ENCODE data around the gene ETV6.

ETV6 gene

DNA sequence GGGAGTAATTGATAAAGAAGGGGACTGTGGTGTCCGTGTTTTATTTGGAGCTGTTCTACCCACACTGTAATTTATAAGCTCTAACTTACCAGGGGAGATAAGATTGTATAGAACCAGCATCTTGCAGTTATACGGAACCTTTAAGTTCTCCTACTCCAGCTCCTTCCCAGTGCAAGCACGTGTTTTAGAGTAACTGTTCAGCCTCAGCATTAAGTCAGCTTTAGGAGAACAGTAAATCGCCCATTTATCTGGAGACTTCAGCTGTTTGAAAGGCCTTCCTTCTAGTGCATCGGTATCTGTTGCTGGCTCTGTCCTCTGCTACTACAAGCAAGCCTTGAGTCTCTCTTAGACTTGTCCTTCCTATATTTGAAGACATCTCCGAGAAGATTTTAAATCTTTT is 95.6 kb downstream of the ETV6 start:
- no peak for DNase-seq

DNA sequence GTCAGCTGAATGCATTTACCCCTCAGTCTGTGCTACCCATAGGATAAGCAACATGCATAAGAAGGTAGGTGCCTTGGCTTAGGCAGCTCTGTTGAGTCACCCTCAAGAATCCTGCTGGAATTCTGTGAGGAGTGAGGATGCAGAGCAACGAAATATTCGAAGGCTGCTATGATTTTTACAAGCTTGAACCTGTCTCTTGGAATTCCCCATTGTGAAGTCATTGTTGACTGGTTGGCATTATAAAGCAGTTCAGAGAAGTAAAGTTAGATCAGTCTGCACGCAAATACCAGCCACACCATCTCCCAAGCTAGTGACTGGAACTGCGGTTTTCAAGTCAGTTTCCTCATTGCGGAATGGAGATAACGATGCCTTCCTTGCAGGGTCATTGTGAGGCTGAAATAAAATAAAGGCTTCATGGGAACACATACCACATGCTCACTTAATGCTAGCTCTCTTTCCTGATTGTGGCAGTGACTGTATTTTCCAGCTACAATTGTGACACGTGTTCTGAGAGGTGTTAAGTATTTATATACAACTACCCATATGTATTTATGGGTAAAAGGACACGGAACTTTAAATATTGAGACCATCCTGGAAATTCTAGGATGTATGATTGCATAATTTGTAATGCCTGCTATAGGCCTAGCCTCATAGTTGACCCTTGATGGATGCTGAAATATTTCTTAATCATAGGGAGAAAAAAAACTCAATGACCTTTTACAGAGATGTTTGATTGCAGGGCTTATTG is 96.7 kb downstream of the ETV6 start:
- no peak for DNase-seq

DNA sequence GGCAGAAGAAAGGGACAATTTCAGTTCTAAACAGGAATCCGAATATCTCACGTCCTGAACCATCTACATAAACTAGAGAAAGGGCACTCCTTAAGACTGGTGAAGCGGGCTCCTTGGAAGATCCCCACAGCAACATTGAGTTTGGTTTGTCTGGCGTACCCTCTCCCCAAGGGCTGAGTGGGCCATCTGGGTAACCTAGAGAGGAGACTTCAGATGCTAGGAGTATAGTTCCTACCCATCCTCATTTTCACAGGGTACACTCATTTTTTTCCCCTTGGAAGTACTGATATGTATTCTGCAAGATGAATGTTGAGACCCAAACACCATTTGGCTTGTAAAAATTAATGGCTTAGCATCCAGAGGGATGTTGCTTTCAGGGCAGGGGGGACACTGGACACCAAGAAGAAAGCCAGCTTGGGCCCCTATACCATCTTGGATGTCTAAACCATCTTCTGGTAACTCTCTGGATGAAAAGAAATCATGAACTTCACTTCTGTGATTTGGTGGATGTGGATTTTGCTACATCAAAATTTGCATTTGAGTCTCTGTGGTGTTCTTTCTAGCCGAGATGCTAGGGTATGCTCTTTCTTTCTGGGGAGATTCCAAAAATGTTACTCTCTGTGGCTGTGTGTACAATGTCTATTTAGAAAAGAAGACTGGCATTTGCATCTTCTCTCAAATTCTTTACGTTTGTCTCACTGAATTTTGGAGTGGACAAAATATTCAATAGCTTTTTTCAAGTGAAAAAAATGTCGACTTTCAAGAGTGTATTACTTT is 97.7 kb downstream of the ETV6 start:
- DNase-seq = no peak

GRCh38 chr12:11747969-11748368 is 98.5 kb downstream of the ETV6 start:
- DNase-seq = no peak

GRCh38 chr12:11748903-11749302 is 99.4 kb downstream of the ETV6 start:
- DNase-seq = no peak

GRCh38 chr12:11749943-11750690 is 100.6 kb downstream of the ETV6 start:
- no peak for DNase-seq

DNA sequence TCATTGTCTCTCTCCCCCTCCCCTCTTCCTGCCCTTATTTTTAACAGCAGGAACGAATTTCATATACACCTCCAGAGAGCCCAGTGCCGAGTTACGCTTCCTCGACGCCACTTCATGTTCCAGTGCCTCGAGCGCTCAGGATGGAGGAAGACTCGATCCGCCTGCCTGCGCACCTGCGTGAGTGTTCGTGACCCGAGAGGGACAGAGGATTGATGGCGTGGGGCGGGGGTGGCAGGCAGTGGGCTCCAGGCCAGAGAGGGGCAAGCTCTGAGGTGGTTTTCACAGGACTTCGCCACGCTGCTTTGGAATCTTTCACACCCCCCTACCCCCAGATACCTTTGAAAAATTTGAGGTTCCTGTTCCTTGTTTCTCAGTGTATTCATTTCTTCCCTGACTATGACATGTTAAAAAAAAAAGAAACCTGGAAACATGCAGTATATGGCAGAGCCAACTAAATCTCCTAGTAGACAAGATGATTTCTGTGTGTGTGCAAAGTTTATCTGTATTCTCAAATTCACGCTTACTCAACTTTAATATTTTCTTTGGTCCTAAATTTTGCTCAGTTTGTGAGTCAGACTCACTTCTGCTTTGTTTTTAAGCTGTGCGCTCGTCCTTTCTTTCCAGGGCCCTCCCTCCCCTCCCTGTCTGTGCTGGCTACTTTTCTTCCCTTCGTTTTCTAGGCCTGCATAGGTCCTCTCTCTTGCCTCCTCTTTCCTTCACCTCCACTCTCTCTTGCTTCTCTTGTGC is 103.1 kb downstream of the ETV6 start:
- DNase-seq = no peak

DNA sequence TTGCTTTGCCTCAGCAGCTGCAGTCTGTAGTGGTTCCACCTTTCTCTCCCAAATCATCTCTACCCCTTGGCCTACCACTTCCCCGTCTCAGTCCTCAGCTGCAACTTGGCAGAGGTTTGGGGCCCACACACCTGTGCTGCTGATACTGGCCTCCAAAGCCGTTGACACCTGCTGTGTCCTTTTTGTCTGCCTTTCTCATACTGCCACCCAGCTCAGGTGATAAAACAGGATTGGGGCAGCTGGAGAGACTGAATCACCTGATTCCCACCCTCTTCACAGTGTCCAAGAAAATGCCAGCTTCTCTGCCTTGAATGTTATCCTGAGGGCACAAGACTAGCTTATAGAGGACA is 103.7 kb downstream of the ETV6 start:
- DNase-seq = no peak

GRCh38 chr12:11753826-11754225 is 104.4 kb downstream of the ETV6 start:
- no peak for DNase-seq

DNA sequence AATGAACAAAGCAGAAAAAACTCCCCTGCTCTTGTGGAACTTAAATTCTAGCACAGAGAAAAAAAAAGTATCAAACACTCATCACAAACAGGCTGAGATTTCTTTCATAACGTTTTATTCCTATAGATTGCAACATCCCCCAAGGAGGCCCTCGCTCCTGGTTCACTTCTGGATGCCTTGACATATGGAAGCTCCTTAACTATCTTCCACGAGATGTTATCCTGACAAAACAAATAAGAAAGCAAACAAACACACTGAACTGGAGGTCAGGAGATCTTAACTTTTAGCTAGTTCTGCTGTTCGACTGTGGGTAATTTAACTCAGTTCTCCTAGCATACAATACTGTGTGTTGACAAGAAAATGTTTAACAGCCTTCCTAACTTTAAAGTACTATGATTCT is 104.8 kb downstream of the ETV6 start:
- DNase-seq = no peak

- no peak for DNase-seq
Measured at GRCh38 chr12:11755302-11755930, 105.9 kb downstream of the ETV6 start.

DNA sequence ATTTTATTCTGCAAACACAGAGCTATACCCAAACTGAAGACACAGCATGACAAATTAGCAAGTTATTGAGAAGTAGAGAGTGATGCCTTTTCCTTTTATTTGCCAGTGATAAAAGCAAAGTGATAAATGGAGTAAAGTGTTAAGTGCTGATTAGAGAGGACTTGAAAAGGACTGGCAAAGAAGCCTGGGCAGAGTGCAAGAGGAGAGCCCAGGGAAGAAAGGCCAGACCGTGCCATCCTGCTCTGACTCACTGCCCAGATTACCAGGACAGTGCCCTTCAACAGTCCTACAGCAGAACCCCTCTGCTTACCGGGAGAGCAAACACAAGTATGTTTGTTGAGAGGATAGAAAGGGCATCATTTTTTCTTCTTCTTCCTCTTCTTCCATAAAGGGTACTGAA is 106.5 kb downstream of the ETV6 start:
- DNase-seq = no peak

DNA sequence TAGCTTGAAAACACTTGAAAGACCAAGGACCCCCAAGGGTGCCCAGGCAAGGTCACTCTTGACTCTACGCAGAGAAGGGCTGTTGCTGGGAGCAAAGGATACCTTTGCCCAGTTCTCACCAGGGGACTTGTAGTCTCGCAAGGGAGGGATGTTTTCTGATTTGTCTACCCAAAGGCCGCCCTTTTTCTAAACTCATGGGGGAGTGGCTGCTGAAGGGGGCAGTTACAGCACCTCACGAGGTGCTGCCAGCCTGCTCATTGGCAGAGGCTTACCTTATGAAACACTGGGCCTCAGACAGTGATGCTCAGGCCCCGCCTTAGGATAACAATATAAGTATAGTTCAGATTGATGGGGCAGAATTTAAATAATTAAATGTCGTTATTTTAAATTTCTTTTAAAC is 107.0 kb downstream of the ETV6 start:
- no peak for DNase-seq

GRCh38 chr12:11757095-11757494 is 107.6 kb downstream of the ETV6 start:
- no peak for DNase-seq

GRCh38 chr12:11757531-11757930 is 108.1 kb downstream of the ETV6 start:
- DNase-seq = no peak

DNA sequence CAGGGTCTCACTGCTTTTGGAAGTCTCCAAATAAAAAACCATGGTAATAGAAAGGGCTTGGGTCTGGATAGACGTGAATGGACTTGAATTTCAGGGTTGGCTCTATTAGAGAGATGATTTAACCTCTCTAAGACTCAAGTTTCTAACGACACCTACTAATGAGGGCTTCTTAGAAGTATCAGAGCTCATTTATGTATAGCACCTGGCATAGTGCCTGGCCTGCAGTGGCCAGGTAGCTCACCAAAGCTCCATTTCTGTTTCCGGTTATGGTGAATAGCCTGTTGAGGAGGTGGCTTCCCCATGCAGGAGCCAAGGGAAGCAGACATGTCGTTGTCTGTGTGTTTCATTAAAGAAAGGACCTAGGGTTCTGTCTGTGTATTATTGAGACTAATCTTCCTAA is 108.6 kb downstream of the ETV6 start:
- no peak for DNase-seq

DNA sequence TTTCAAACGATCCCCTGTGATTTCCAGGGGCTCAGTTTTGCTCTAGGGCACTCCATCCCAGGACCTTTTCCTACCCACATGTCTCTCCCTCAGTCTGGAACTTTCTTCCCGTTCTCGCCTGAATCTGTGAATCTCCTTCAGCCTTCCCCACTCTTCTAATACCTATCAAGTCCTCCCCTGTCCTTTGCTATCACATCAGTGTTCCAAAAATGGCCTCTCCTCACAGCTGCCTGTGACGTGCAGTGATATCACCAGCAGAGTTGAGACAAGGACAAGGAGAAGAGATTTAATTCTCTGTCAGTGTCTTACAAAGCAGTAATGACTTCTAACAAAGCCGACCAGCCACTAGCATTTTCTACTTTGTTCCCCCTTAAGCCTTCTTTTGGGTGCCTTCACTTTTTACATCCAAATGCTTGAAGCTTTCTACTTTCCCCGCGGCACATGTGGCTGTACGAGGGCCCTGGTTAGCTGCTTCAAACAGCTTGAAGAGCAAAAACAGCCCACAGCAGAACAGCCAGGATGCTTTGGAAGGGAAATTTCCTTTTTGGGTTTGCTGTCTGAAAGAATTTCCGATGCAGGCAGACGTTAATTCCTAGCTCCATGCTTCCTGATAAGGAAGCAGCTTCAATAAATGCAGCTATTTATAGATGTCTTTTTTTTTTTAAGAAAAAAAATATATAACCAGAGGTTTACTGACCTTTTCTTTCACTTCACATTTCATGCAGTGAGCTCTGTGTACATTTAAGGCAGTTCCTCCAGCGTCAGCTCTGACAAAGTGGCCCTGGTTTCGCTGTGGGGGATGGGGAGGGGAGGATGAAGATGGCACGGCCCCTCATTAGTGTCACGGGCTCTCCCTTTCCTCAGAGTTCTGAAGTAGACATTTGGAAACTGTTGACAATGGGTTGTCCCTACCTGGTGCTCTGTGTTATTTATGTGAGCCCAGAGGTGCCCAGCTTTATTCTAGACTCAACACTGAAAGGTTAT is 109.3 kb downstream of the ETV6 start:
- DNase-seq = peak; percentile 38

DNA sequence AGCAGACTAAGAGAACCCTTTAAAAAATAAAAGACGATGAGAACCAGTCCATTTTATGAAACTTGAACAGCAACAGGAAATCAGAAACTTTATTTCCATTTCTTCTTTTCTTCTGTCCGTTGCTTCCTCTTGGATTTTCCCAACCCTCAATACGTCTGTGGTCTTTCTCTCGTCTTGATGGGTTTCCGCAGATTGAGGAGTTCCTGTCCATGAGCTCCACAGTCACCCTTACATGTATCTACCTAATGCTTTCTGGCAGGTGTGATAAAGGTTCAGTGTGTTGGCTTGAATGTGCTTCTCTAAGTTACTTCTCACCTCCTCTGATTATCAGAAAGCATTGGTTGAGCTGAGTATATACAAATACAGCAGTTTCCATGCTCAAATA is 110.0 kb downstream of the ETV6 start:
- no peak for DNase-seq

- no peak for DNase-seq
Measured at GRCh38 chr12:11759899-11760298, 110.4 kb downstream of the ETV6 start.

GRCh38 chr12:11761869-11762567 is 112.5 kb downstream of the ETV6 start:
- no peak for DNase-seq
